HEK293 (cell line): ENCODE data around the gene COL18A1.

Experiments used
- CTCF ChIP-seq: fragments of 450-650 bp; formaldehyde crosslinking; IDR thresholded peaks from 2 replicates; pipeline ENCODE4 v1.5.1; 2016; ENCODE audit warnings: missing biosample characterization, missing genetic modification characterization
- PRDM1 ChIP-seq: fragments of 450-650 bp; formaldehyde crosslinking; IDR thresholded peaks from 2 replicates; pipeline ENCODE4; 2016; ENCODE audit warnings: missing biosample characterization, missing genetic modification characterization
- PRDM10 ChIP-seq: fragments of 450-650 bp; formaldehyde crosslinking; IDR thresholded peaks from 2 replicates; pipeline ENCODE4 v1.5.1; 2016; ENCODE audit warnings: missing biosample characterization, missing genetic modification characterization
- ZNF488 ChIP-seq: fragments of 450-650 bp; formaldehyde crosslinking; IDR thresholded peaks from 2 replicates; pipeline ENCODE4 v1.5.1; 2016; ENCODE audit warnings: missing biosample characterization, missing genetic modification characterization

DNA sequence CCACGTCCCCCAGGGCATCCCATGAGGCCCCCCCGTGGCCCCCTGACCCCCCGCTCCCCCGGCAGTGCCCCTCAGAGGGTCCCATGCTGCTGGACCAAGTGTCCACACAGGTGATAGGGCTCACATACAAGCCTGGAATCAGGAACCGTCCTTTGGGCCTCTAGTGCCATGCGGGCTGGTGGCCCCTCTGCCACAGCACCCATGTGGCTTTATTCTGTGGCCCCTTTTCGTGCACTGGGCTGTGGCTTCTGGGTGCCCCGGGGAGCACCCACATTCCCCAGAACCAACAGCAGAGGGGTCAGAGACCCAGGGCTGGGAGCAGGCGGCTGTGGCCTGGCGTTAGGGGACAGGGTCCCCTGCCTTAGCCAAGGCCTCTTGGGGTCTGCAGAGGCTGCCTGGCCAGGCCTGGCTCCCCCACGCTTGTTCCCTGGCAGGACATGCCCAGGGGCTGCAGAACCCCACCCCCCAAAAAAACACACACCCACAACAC is 105.5 kb downstream of the COL18A1 start:
- TF ChIP-seq PRDM10 (tag by site-specific recombination) (no peak), CTCF (tag by site-specific recombination) (no peak), PRDM1 (no peak), ZNF488 (no peak)
